Spleen (tissue), 11 donors: ENCODE data around the gene GNAT1. TPM values are rescaled to one million over a fixed set of nuclear protein-coding genes. Genes with fewer than 3 reads are reported as not detected.
A peak's percentile ranks its signal among the peaks of the same experiment; 100 is the strongest.

Source experiments
- DNase-seq: peaks from one replicate; pipeline ENCODE4 v3.0.0-alpha.2; 2020
- H3K27ac ChIP-seq, 8 donors: fragments of 200-600 bp; sonication (generic) in 7 of 8; 1 replicate in 4 of 8; 2 replicates in 4 of 8; pipeline versions ENCODE4 v1.5.0 to v1.8.0; 2016 to 2021; ENCODE audit warnings: inconsistent platforms in 4 of 8, mild to moderate bottlenecking in 4 of 8, moderate library complexity in 1 of 8
- H3K27me3 ChIP-seq, 7 donors: fragments of 200-600 bp; sonication (generic) in 6 of 7; replicated peaks in 1 of 7; 1 replicate in 4 of 7; 2 replicates in 3 of 7; pipeline versions ENCODE4 v1.5.0 to v1.8.0; 2016 to 2021; ENCODE audit warnings: inconsistent platforms in 3 of 7, mild to moderate bottlenecking in 1 of 7
- H3K36me3 ChIP-seq, 6 donors: fragments of 200-600 bp; sonication (generic) in 5 of 6; 1 replicate in 4 of 6; 2 replicates in 2 of 6; pipeline versions ENCODE4 v1.5.0 to v1.8.0; 2016 to 2021; ENCODE audit warnings: inconsistent platforms in 2 of 6
- H3K4me1 ChIP-seq, 6 donors: fragments of 200-600 bp; sonication (generic) in 5 of 6; 1 replicate in 3 of 6; 2 replicates in 3 of 6; pipeline versions ENCODE4 v1.5.0 to v1.8.0; 2016 to 2021; ENCODE audit warnings: inconsistent platforms in 3 of 6
- H3K4me3 ChIP-seq, 8 donors: fragments of 200-600 bp; sonication (generic) in 7 of 8; 1 replicate in 4 of 8; 2 replicates in 4 of 8; pipeline versions ENCODE4 v1.5.0 to v1.8.0; 2016 to 2021; ENCODE audit warnings: inconsistent platforms in 4 of 8, mild to moderate bottlenecking in 4 of 8, moderate library complexity in 2 of 8
- H3K9me3 ChIP-seq, 8 donors: fragments of 200-600 bp; sonication (generic) in 7 of 8; 1 replicate in 4 of 8; 2 replicates in 4 of 8; pipeline versions ENCODE4 v1.5.0 to v1.8.0; 2016 to 2021; ENCODE audit warnings: inconsistent platforms in 4 of 8
- POLR2A ChIP-seq, 3 donors: fragments of 450-650 bp; IDR thresholded peaks; one replicate each; pipeline ENCODE4 v1.5.1; 2017; ENCODE audit warnings: antibody characterized with exemption in 3 of 3, mild to moderate bottlenecking in 1 of 3
- POLR2AphosphoS5 ChIP-seq, 3 donors: sonication (generic); formaldehyde crosslinking; IDR thresholded peaks; one replicate each; pipeline ENCODE4 v1.5.1; 2017; ENCODE audit warnings: antibody characterized with exemption in 3 of 3
- WGBS, 5 donors: extraction: QIAGEN DNeasy Blood & Tissue Kit in 3 of 5; methylation state at CpG; one replicate each; pipeline versions ENCODE4 v1.1.5 to v1.1.7; 2013 to 2018; 5-methylcytosine and 5-hydroxymethylcytosine counted together
- intact Hi-C: fragments of 100-400 bp; cut with DNase I; formaldehyde crosslinking; loops from one replicate; pipeline ENCODE4 v1.15.0; 2023; ENCODE audit warnings: low total_unique reads
- microRNA-seq, 3 donors: library from miRNA; unstranded; fragments of <30 nt; microRNA quantifications; one replicate each; pipeline versions ENCODE4 to v1.1.0, GENCODE V29; 2019 to 2020
- polyA plus RNA-seq, 3 donors: library from polyadenylated mRNA; stranded (reverse); fragments of 200-250 nt; gene quantifications; one replicate each; pipeline ENCODE4 v1.2.1, GENCODE V29; 2013
- small RNA-seq, 4 donors: library from RNA; depleted of rRNA; stranded (forward); fragments of <200 nt; gene quantifications; one replicate each; pipeline ENCODE3, GENCODE V24; 2016
- total RNA-seq, 7 donors: library from RNA; depleted of rRNA in 3 of 7; stranded (reverse); fragments of >200 nt in 3 of 7; fragmentation: NEBNext Ultra II Directional in 4 of 7; extraction: Animal tissue kit (Norgen Biotek cat#: 25700) in 4 of 7; gene quantifications; one replicate each; pipeline versions ENCODE4 v1.1.0 to v1.2.1, GENCODE V29; 2016 to 2021
- TF ChIP-seq, protein P1 (sequence below), 11 experiments: fragments of 200-600 bp in 7 of 11; fragments of 450-650 bp in 4 of 11; sonication (generic) in 4 of 11; IDR thresholded peaks in 8 of 11; conservative IDR thresholded peaks in 3 of 11; 1 replicate in 7 of 11; 2 replicates in 4 of 11; pipeline versions ENCODE4 v1.4.0 to v1.8.0; 2016 to 2021; ENCODE audit warnings: antibody characterized with exemption in 11 of 11, inconsistent platforms in 4 of 11, mild to moderate bottlenecking in 1 of 11
- donor health status: healthy with polysubstance abuse.
- donor health status: DM: no; HTN: no; CAD: no; lungs with moderate emphysema.
- donor health status: DM: no; HTN: no; CAD: no.
- donor health status: Bipolar disorder and iron deficiency.
- donor health status: healthy.
- donor health status: DM: no; HTN: no; CAD: no.
- donor health status: DM: yes; HTN: yes; CAD: no.

The GNAT1 gene
- total and polyA plus RNA-seq, 10 donors, result 0.05 to 0.44 (median 0.18) TPM; not detected in 7

DNA sequence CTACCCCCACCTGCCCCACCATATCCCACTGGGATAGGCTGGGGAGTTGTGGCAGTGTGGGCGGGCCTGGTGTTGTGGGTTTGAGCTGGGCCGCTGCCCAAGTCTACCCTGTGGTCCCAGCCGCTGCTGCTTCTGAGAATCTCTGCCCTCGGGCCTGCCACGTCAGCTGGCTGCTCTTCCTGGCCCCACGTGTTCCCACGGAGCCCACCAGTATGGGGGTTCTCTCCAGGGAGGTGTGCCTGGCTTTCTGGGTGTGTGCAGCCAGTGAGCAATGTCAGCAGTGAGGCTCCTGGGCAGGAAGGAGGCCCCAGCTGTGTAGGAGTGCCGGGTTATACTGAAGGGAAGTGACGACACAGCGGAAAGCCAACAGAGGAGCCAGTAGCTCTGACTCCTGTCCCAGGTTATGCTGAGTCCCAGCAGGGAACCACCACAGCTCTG, 55.1 kb downstream of the GNAT1 start:
- intact Hi-C loops, result no loop called here
- H3K36me3 ChIP-seq, result peaks cover 0 to 77% (median 21%) of the 10 kb centered on the region in 6 donors
- peak overlapping the region; percentile 19 to 67 (median 37) for H3K4me3 ChIP-seq
- H3K4me1 ChIP-seq, result peaks cover 97 to 100% (median 100%) of the 10 kb centered on the region in 6 donors
- H3K27ac ChIP-seq, result peak overlapping the region; percentile 86 to 99 (median 96)
- 3 to 10% (median 7%) methylated on average over 5 to 10 of the region's 10 CpGs for WGBS, 5 donors
- no peaks in the 10 kb centered on the region for H3K27me3 ChIP-seq
- no peaks in the 10 kb centered on the region for H3K9me3 ChIP-seq
- TF ChIP-seq POLR2A (IDR thresholded peaks at IDR 0.05) (no peak), POLR2AphosphoS5 (IDR thresholded peaks at IDR 0.05) (peak; percentile 3 to 40 (median 4))
- TF ChIP-seq, protein P1, sequence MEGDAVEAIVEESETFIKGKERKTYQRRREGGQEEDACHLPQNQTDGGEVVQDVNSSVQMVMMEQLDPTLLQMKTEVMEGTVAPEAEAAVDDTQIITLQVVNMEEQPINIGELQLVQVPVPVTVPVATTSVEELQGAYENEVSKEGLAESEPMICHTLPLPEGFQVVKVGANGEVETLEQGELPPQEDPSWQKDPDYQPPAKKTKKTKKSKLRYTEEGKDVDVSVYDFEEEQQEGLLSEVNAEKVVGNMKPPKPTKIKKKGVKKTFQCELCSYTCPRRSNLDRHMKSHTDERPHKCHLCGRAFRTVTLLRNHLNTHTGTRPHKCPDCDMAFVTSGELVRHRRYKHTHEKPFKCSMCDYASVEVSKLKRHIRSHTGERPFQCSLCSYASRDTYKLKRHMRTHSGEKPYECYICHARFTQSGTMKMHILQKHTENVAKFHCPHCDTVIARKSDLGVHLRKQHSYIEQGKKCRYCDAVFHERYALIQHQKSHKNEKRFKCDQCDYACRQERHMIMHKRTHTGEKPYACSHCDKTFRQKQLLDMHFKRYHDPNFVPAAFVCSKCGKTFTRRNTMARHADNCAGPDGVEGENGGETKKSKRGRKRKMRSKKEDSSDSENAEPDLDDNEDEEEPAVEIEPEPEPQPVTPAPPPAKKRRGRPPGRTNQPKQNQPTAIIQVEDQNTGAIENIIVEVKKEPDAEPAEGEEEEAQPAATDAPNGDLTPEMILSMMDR (IDR thresholded peaks at IDR 0.05 in 8 of 11, conservative IDR thresholded peaks at IDR 0.05 in 3 of 11), result peak in 7 of 11 experiments; percentile 3 to 79 (median 63)
- DNase-seq, result peak; percentile 91

Small RNA genes within 50 kb of the gene (microRNA-seq; reads per million reads assigned to microRNA genes)
- gene MIR566 (0 reads per million in 3 donors), gene MIR5787 (0 reads per million in 3 donors)

Small RNA genes within 50 kb of the gene (small RNA-seq; reads per million reads assigned to genes)
- gene MIR566, result 0 reads per million in 4 donors
- 0 reads per million in 4 donors for gene MIR5787

Other genes with a start within 250 kb of the GNAT1 start
- gene RBM5, start 102.7 kb upstream of the GNAT1 start, total RNA-seq, result 100 to 1,000 TPM; 196 to 381 (median 263) TPM
- gene RBM5, start 102.7 kb upstream of the GNAT1 start, polyA plus RNA-seq, result 100 to 1,000 TPM in 2 of 3 donors, 10 to 100 TPM in 1; 79.2 to 190 (median 149) TPM
- gene SEMA3F, start 36.3 kb upstream of the GNAT1 start, total RNA-seq, result 100 to 1,000 TPM in 3 of 7 donors, 10 to 100 TPM in 4; 56.1 to 205 (median 98.8) TPM
- gene SEMA3F, start 36.3 kb upstream of the GNAT1 start, polyA plus RNA-seq, result 10 to 100 TPM; 16.9 to 34.2 (median 31.7) TPM
- gene SLC38A3, start 13.7 kb downstream of the GNAT1 start, total RNA-seq, result not detected
- under 1 TPM in 2 of 3 donors, not detected in 1; 0.02 to 0.07 TPM for gene SLC38A3, start 13.7 kb downstream of the GNAT1 start, polyA plus RNA-seq
- 100 to 1,000 TPM; 276 to 466 (median 385) TPM for gene GNAI2, start 44.6 kb downstream of the GNAT1 start, total RNA-seq
- gene GNAI2, start 44.6 kb downstream of the GNAT1 start, polyA plus RNA-seq, result 100 to 1,000 TPM; 147 to 232 (median 170) TPM
- gene SEMA3B, start 77.5 kb downstream of the GNAT1 start, total RNA-seq, result 10 to 100 TPM in 1 of 7 donors, 1 to 10 TPM in 6; 2.2 to 13.9 (median 4.5) TPM
- gene SEMA3B, start 77.5 kb downstream of the GNAT1 start, polyA plus RNA-seq, result 10 to 100 TPM in 1 of 3 donors, 1 to 10 TPM in 2; 2.7 to 14.5 (median 3.4) TPM
- gene LSMEM2, start 87.5 kb downstream of the GNAT1 start, total RNA-seq, result under 1 TPM in 1 of 7 donors, not detected in 6; 0.46 TPM
- under 1 TPM; 0.06 to 0.29 (median 0.20) TPM for gene LSMEM2, start 87.5 kb downstream of the GNAT1 start, polyA plus RNA-seq
- gene IFRD2, start 100.8 kb downstream of the GNAT1 start, total RNA-seq, result 10 to 100 TPM; 40.2 to 67.6 (median 48.0) TPM
- gene IFRD2, start 100.8 kb downstream of the GNAT1 start, polyA plus RNA-seq, result 10 to 100 TPM; 58.4 to 76.7 (median 74.8) TPM
- 1 to 10 TPM in 6 of 7 donors, under 1 TPM in 1; 0.73 to 3.8 (median 2.7) TPM for gene HYAL3, start 107.8 kb downstream of the GNAT1 start, total RNA-seq
- gene HYAL3, start 107.8 kb downstream of the GNAT1 start, polyA plus RNA-seq, result 1 to 10 TPM; 1.4 to 2.4 (median 2.1) TPM
- 10 to 100 TPM in 6 of 7 donors, 1 to 10 TPM in 1; 7.8 to 15.1 (median 11.8) TPM for gene NAA80, start 107.8 kb downstream of the GNAT1 start, total RNA-seq
- 10 to 100 TPM; 12.4 to 15.5 (median 15.2) TPM for gene NAA80, start 107.8 kb downstream of the GNAT1 start, polyA plus RNA-seq
- gene HYAL1, start 112.0 kb downstream of the GNAT1 start, total RNA-seq, result 100 to 1,000 TPM in 5 of 7 donors, 10 to 100 TPM in 2; 46.8 to 172 (median 122) TPM
- 10 to 100 TPM; 18.2 to 49.4 (median 46.6) TPM for gene HYAL1, start 112.0 kb downstream of the GNAT1 start, polyA plus RNA-seq
- gene HYAL2, start 131.1 kb downstream of the GNAT1 start, total RNA-seq, result 100 to 1,000 TPM; 192 to 746 (median 523) TPM
- gene HYAL2, start 131.1 kb downstream of the GNAT1 start, polyA plus RNA-seq, result 100 to 1,000 TPM; 108 to 155 (median 123) TPM
- 10 to 100 TPM; 19.4 to 33.6 (median 24.4) TPM for gene TUSC2, start 136.6 kb downstream of the GNAT1 start, total RNA-seq
- 10 to 100 TPM; 20.6 to 36.5 (median 34.4) TPM for gene TUSC2, start 136.6 kb downstream of the GNAT1 start, polyA plus RNA-seq
- gene RASSF1, start 149.2 kb downstream of the GNAT1 start, total RNA-seq, result 100 to 1,000 TPM in 1 of 7 donors, 10 to 100 TPM in 6; 48.3 to 113 (median 63.3) TPM
- gene RASSF1, start 149.2 kb downstream of the GNAT1 start, polyA plus RNA-seq, result 10 to 100 TPM; 59.3 to 83.7 (median 81.4) TPM
- gene ZMYND10, start 154.1 kb downstream of the GNAT1 start, total RNA-seq, result 1 to 10 TPM in 3 of 7 donors, under 1 TPM in 3, not detected in 1; 0.60 to 2.2 (median 1.1) TPM
- gene ZMYND10, start 154.1 kb downstream of the GNAT1 start, polyA plus RNA-seq, result 1 to 10 TPM in 2 of 3 donors, under 1 TPM in 1; 0.56 to 2.1 (median 1.6) TPM
- gene NPRL2, start 159.2 kb downstream of the GNAT1 start, total RNA-seq, result 10 to 100 TPM; 17.8 to 31.2 (median 22.7) TPM
- 10 to 100 TPM; 22.1 to 28.2 (median 23.0) TPM for gene NPRL2, start 159.2 kb downstream of the GNAT1 start, polyA plus RNA-seq
- gene CYB561D2, start 159.3 kb downstream of the GNAT1 start, total RNA-seq, result 10 to 100 TPM; 18.7 to 33.7 (median 24.9) TPM
- gene CYB561D2, start 159.3 kb downstream of the GNAT1 start, polyA plus RNA-seq, result 10 to 100 TPM; 26.8 to 35.2 (median 27.2) TPM
- gene TMEM115, start 167.9 kb downstream of the GNAT1 start, total RNA-seq, result 10 to 100 TPM; 22.6 to 49.2 (median 35.1) TPM
- 10 to 100 TPM; 14.0 to 22.1 (median 17.2) TPM for gene TMEM115, start 167.9 kb downstream of the GNAT1 start, polyA plus RNA-seq